ENCODE measurements around the gene COL13A1.

The COL13A1 gene

GRCh38 chr10:69847458-69847857 lies 45.8 kb downstream of the COL13A1 start:
- DNase-seq (ENCODE audit: low read depth): no peak

GRCh38 chr10:69847883-69848282 lies 46.2 kb downstream of the COL13A1 start:
- DNase-seq (ENCODE audit: low read depth): no peak

- no peak for DNase-seq (ENCODE audit: low read depth)
Observed at GRCh38 chr10:69848454-69848853, 46.7 kb downstream of the COL13A1 start.

- DNase-seq (ENCODE audit: low read depth): no peak
Observed at GRCh38 chr10:69849825-69850224, 48.1 kb downstream of the COL13A1 start.

- no peak for DNase-seq (ENCODE audit: low read depth)
Observed at GRCh38 chr10:69850440-69850839, 48.7 kb downstream of the COL13A1 start.

- DNase-seq (ENCODE audit: low read depth): no peak
Observed at GRCh38 chr10:69851306-69851705, 49.6 kb downstream of the COL13A1 start.

- DNase-seq (ENCODE audit: low read depth): no peak
Observed at GRCh38 chr10:69853064-69853463, 51.4 kb downstream of the COL13A1 start.

- no peak for DNase-seq (ENCODE audit: low read depth)
Observed at GRCh38 chr10:69854511-69855345, 53.0 kb downstream of the COL13A1 start.

GRCh38 chr10:69855346-69856111 lies 53.8 kb downstream of the COL13A1 start:
- no peak for DNase-seq (ENCODE audit: low read depth)

- DNase-seq (ENCODE audit: low read depth): no peak
Observed at GRCh38 chr10:69856601-69857166, 55.0 kb downstream of the COL13A1 start.

- DNase-seq (ENCODE audit: low read depth): no peak
Observed at GRCh38 chr10:69858201-69858600, 56.5 kb downstream of the COL13A1 start.

GRCh38 chr10:69860271-69860670 lies 58.6 kb downstream of the COL13A1 start:
- DNase-seq (ENCODE audit: low read depth): no peak

- DNase-seq (ENCODE audit: low read depth): no peak
Observed at GRCh38 chr10:69861251-69862240, 59.8 kb downstream of the COL13A1 start.

- no peak for DNase-seq (ENCODE audit: low read depth)
Observed at GRCh38 chr10:69862882-69863530, 61.3 kb downstream of the COL13A1 start.

GRCh38 chr10:69863580-69863979 lies 61.9 kb downstream of the COL13A1 start:
- DNase-seq (ENCODE audit: low read depth): no peak

GRCh38 chr10:69864321-69864720 lies 62.6 kb downstream of the COL13A1 start:
- DNase-seq (ENCODE audit: low read depth): no peak

GRCh38 chr10:69865450-69865849 lies 63.7 kb downstream of the COL13A1 start:
- DNase-seq (ENCODE audit: low read depth): no peak

- no peak for DNase-seq (ENCODE audit: low read depth)
Observed at GRCh38 chr10:69866246-69866687, 64.6 kb downstream of the COL13A1 start.

GRCh38 chr10:69866688-69867461 lies 65.2 kb downstream of the COL13A1 start:
- DNase-seq (ENCODE audit: low read depth): no peak

Data from stimulated activated CD8-positive, alpha-beta memory T cell treated with anti-CD3 and anti-CD28 coated beads, Interleukin-12 subunit alpha, Interleukin-12 subunit beta, amount 100 ng/mL, for 4 hours (primary cell).